Left lung (tissue), 10 donors: ENCODE data around the gene KRT3. TPM values are rescaled to one million over a fixed set of nuclear protein-coding genes. Genes with fewer than 3 reads are reported as not detected.

Experiments
- ATAC-seq: fragments of 200-7000 bp; cut with Tn5 transposase; one replicate; pipeline ENCODE4 v1.9.1; 2020; ENCODE audit warnings: moderate library complexity
- DNase-seq, 4 donors: peaks; one replicate each; pipeline ENCODE4 v3.0.0-alpha.2; 2013 to 2020
- H3K27ac ChIP-seq, 2 donors: fragments of 200-600 bp; sonication (generic) in 1 of 2; one replicate each; pipeline versions ENCODE4 v1.5.0 to v1.8.0; 2020 to 2021
- H3K27me3 ChIP-seq, 2 donors: fragments of 200-600 bp; sonication (generic) in 1 of 2; one replicate each; pipeline versions ENCODE4 v1.5.0 to v1.8.0; 2020 to 2021
- H3K36me3 ChIP-seq, 2 donors: fragments of 200-600 bp; sonication (generic) in 1 of 2; one replicate each; pipeline versions ENCODE4 v1.5.0 to v1.8.0; 2020 to 2021
- H3K4me1 ChIP-seq, 2 donors: fragments of 200-600 bp; one replicate each; pipeline ENCODE4 v1.8.0; 2021
- H3K4me3 ChIP-seq, 2 donors: fragments of 200-600 bp; sonication (generic) in 1 of 2; one replicate each; pipeline versions ENCODE4 v1.5.0 to v1.8.0; 2020 to 2021; ENCODE audit warnings: mild to moderate bottlenecking in 1 of 2
- H3K9me3 ChIP-seq, 2 donors: fragments of 200-600 bp; sonication (generic) in 1 of 2; one replicate each; pipeline versions ENCODE4 v1.5.0 to v1.8.0; 2020 to 2021
- CTCF ChIP-seq, 2 donors: fragments of 200-600 bp; sonication (generic) in 1 of 2; IDR thresholded peaks; one replicate each; pipeline versions ENCODE4 v1.5.0 to v1.8.0; 2021; ENCODE audit warnings: antibody characterized with exemption in 2 of 2
- intact Hi-C, 2 donors: fragments of 100-400 bp; cut with DNase I; formaldehyde crosslinking; loops; one replicate each; pipeline versions ENCODE4 v1.11.2 to v1.14.2; 2022
- polyA plus RNA-seq, 6 donors: library from polyadenylated mRNA; unstranded; fragments of 120-200 nt; gene quantifications; one replicate each; pipeline ENCODE4 v1.2.1, GENCODE V29; 2013; ENCODE audit not compliant: insufficient read length in 6 of 6
- total RNA-seq, 2 donors: library from RNA; stranded (reverse); fragmentation: NEBNext Ultra II Directional; extraction: Animal tissue kit (Norgen Biotek cat#: 25700); gene quantifications; one replicate each; pipeline ENCODE4 v1.2.1, GENCODE V29; 2021
- donor health status: DM: no; HTN: yes; CAD: no.
- donor health status: DM: no; HTN: no; CAD: no.

The KRT3 gene
- total and polyA plus RNA-seq, 8 donors = not detected

GRCh38 chr12:52784909-52785308, 11.0 kb downstream of the KRT3 start:
- Histone ChIP-seq H3K9me3 (no peaks in the 10 kb centered on the region), H3K27me3 (peaks cover 8 to 79% of the 10 kb centered on the region in 2 donors), H3K4me3 (no peak overlapping the region), H3K36me3 (no peaks in the 10 kb centered on the region), H3K27ac (no peak overlapping the region), H3K4me1 (peaks cover 0 to 3% of the 10 kb centered on the region in 2 donors)
- intact Hi-C loops = no loop called here
- DNase-seq = no peak
- no peak for ATAC-seq
- TF ChIP-seq CTCF (IDR thresholded peaks at IDR 0.05) = no peak

GRCh38 chr12:52783563-52784316, 12.2 kb downstream of the KRT3 start:
- Histone ChIP-seq H3K36me3 (no peaks in the 10 kb centered on the region), H3K9me3 (no peaks in the 10 kb centered on the region), H3K4me1 (peaks cover 0 to 3% of the 10 kb centered on the region in 2 donors), H3K27ac (no peak overlapping the region), H3K4me3 (no peak overlapping the region), H3K27me3 (peaks cover 0 to 79% of the 10 kb centered on the region in 2 donors)
- intact Hi-C loops = no loop called here
- no peak for ATAC-seq
- no peak for TF ChIP-seq CTCF (IDR thresholded peaks at IDR 0.05)
- DNase-seq = no peak

- Histone ChIP-seq H3K4me3 (no peak overlapping the region), H3K36me3 (no peaks in the 10 kb centered on the region), H3K9me3 (no peaks in the 10 kb centered on the region), H3K4me1 (peaks cover 0 to 3% of the 10 kb centered on the region in 2 donors), H3K27ac (no peak overlapping the region), H3K27me3 (peaks cover 0 to 82% of the 10 kb centered on the region in 2 donors)
- no peak for TF ChIP-seq CTCF (IDR thresholded peaks at IDR 0.05)
- intact Hi-C loops = no loop called here
- DNase-seq (no peak), ATAC-seq (no peak)
Measured at GRCh38 chr12:52782502-52782901, 13.4 kb downstream of the KRT3 start.

- DNase-seq (no peak), ATAC-seq (no peak)
- peaks cover 0 to 89% of the 10 kb centered on the region in 2 donors for H3K27me3 ChIP-seq
- TF ChIP-seq CTCF (IDR thresholded peaks at IDR 0.05) = no peak
- H3K9me3 ChIP-seq = no peaks in the 10 kb centered on the region
- no peak overlapping the region for H3K27ac ChIP-seq
- no peak overlapping the region for H3K4me3 ChIP-seq
- no peaks in the 10 kb centered on the region for H3K4me1 ChIP-seq
- H3K36me3 ChIP-seq = no peaks in the 10 kb centered on the region
- intact Hi-C loops = no loop called here
Measured at GRCh38 chr12:52781399-52782082, 14.4 kb downstream of the KRT3 start.

GRCh38 chr12:52779914-52780313, 16.0 kb downstream of the KRT3 start:
- ATAC-seq (no peak), DNase-seq (no peak)
- Histone ChIP-seq H3K27ac (no peak overlapping the region), H3K27me3 (peaks cover 0 to 81% of the 10 kb centered on the region in 2 donors), H3K4me1 (no peaks in the 10 kb centered on the region), H3K9me3 (no peaks in the 10 kb centered on the region), H3K36me3 (no peaks in the 10 kb centered on the region), H3K4me3 (no peak overlapping the region)
- intact Hi-C loops = no loop called here
- TF ChIP-seq CTCF (IDR thresholded peaks at IDR 0.05) = no peak
